Lower lobe of right lung (tissue), 2 donors: ENCODE data around the gene KRTAP25-1. TPM values are rescaled to one million over a fixed set of nuclear protein-coding genes. Genes with fewer than 3 reads are reported as not detected.

Experiments
- ATAC-seq, 2 donors: fragments of 200-7000 bp; cut with Tn5 transposase; one replicate each; pipeline ENCODE4 v1.9.1; 2020 to 2022; ENCODE audit warnings: mild to moderate bottlenecking in 2 of 2, moderate library complexity in 2 of 2
- DNase-seq: peaks from one replicate; pipeline ENCODE4 v3.0.0-alpha.2; 2020
- H3K27ac ChIP-seq: fragments of 200-600 bp; one replicate; pipeline ENCODE4 v1.8.0; 2022
- H3K27me3 ChIP-seq: fragments of 200-600 bp; one replicate; pipeline ENCODE4 v1.8.0; 2022; ENCODE audit warnings: low read depth
- H3K36me3 ChIP-seq: fragments of 200-600 bp; one replicate; pipeline ENCODE4 v1.8.0; 2022; ENCODE audit warnings: mild to moderate bottlenecking
- H3K4me1 ChIP-seq: fragments of 200-600 bp; one replicate; pipeline ENCODE4 v1.8.0; 2022
- H3K4me3 ChIP-seq: fragments of 200-600 bp; one replicate; pipeline ENCODE4 v1.8.0; 2022; ENCODE audit warnings: mild to moderate bottlenecking
- H3K9me3 ChIP-seq: fragments of 200-600 bp; one replicate; pipeline ENCODE4 v1.8.0; 2022
- intact Hi-C: fragments of 100-400 bp; cut with DNase I; formaldehyde crosslinking; loops from one replicate; pipeline ENCODE4 v1.11.0; 2022
- total RNA-seq: library from RNA; stranded (reverse); fragmentation: NEBNext Ultra II Directional; extraction: Animal tissue kit (Norgen Biotek cat#: 25700); gene quantifications from one replicate; pipeline ENCODE4 v1.2.1, GENCODE V29; 2021
- TF ChIP-seq, protein P1 (sequence below): fragments of 200-600 bp; IDR thresholded peaks from one replicate; pipeline ENCODE4 v1.8.0; 2022; ENCODE audit warnings: antibody characterized with exemption, mild to moderate bottlenecking
- donor health status: DM: no; HTN: yes; CAD: no; lungs with severe emphysema.

KRTAP25-1 gene
- total RNA-seq, 1 donor from 2014 or later: not detected

DNA sequence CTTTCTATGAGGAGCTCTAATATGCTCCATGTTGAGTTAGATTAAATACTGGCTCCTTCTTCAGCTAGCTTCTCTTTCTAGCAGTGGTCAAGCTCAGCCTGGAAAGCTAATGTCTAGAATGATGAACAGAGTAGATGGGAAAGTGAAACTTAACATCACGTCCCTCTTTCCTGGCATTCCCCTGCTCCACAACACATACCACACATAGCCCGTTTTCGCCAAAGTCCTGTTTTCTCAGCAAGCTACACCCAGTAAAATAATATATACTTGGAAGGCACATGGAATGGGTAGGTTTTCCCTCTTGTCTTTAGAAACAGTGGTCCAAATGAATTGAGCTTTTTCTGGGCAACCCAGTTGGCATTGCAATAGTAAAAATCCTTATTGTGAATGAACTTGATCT, 44.4 kb upstream of the KRTAP25-1 start:
- Histone ChIP-seq H3K27me3 (no peaks in the 10 kb centered on the region), H3K4me3 (no peak overlapping the region), H3K27ac (no peak overlapping the region), H3K36me3 (no peaks in the 10 kb centered on the region), H3K4me1 (no peaks in the 10 kb centered on the region), H3K9me3 (no peaks in the 10 kb centered on the region)
- TF ChIP-seq, protein P1, sequence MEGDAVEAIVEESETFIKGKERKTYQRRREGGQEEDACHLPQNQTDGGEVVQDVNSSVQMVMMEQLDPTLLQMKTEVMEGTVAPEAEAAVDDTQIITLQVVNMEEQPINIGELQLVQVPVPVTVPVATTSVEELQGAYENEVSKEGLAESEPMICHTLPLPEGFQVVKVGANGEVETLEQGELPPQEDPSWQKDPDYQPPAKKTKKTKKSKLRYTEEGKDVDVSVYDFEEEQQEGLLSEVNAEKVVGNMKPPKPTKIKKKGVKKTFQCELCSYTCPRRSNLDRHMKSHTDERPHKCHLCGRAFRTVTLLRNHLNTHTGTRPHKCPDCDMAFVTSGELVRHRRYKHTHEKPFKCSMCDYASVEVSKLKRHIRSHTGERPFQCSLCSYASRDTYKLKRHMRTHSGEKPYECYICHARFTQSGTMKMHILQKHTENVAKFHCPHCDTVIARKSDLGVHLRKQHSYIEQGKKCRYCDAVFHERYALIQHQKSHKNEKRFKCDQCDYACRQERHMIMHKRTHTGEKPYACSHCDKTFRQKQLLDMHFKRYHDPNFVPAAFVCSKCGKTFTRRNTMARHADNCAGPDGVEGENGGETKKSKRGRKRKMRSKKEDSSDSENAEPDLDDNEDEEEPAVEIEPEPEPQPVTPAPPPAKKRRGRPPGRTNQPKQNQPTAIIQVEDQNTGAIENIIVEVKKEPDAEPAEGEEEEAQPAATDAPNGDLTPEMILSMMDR: no peak
- no peak for DNase-seq
- intact Hi-C loops: no loop called here
- no peak for ATAC-seq

- intact Hi-C loops: no loop called here
- Histone ChIP-seq H3K27me3 (no peaks in the 10 kb centered on the region), H3K36me3 (no peaks in the 10 kb centered on the region), H3K27ac (no peak overlapping the region), H3K4me1 (no peaks in the 10 kb centered on the region), H3K4me3 (no peak overlapping the region), H3K9me3 (no peaks in the 10 kb centered on the region)
- ATAC-seq: no peak
- no peak for DNase-seq
- TF ChIP-seq, protein P1: no peak
These were observed 43.4 kb upstream of the KRTAP25-1 start for GRCh38 chr21:30332681-30333080.

- intact Hi-C loops: no loop called here
- TF ChIP-seq, protein P1: no peak
- Histone ChIP-seq H3K27me3 (no peaks in the 10 kb centered on the region), H3K4me1 (no peaks in the 10 kb centered on the region), H3K36me3 (no peaks in the 10 kb centered on the region), H3K4me3 (no peak overlapping the region), H3K27ac (no peak overlapping the region), H3K9me3 (no peaks in the 10 kb centered on the region)
- ATAC-seq: no peak
- DNase-seq: no peak
These were observed 40.0 kb upstream of the KRTAP25-1 start for GRCh38 chr21:30329203-30329875.

- H3K9me3 ChIP-seq: no peaks in the 10 kb centered on the region
- no peak overlapping the region for H3K4me3 ChIP-seq
- H3K27ac ChIP-seq: no peak overlapping the region
- H3K27me3 ChIP-seq: no peaks in the 10 kb centered on the region
- DNase-seq (no peak), ATAC-seq (no peak)
- H3K4me1 ChIP-seq: no peaks in the 10 kb centered on the region
- intact Hi-C loops: no loop called here
- TF ChIP-seq, protein P1: no peak
- no peaks in the 10 kb centered on the region for H3K36me3 ChIP-seq
These were observed 37.1 kb upstream of the KRTAP25-1 start for GRCh38 chr21:30326390-30326789.

DNA sequence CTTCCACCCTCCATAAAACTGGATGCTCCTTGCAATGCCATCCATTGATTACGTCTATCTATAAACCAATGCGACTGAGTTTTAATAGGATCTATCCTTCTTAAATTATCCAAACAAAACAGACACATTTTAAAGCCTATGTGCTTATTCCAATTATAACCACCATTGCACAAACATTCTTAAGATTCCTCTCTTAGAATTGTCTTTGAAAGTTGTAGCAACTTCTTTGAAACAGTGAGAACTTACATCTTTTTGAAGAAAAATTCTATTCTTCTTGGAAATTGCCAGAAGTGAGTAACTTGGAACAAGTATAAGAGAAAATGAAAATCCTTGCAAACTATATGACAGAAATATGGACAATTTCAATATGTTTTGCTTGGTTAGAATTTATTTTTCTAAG, 30.9 kb upstream of the KRTAP25-1 start, which contains the start of gene KRTAP26-1:
Gene KRTAP26-1, minus strand, starts transcription at position 101 of the 400 bp plus-strand sequence. CDS start 280 bp downstream, outside the sequence.
- Histone ChIP-seq H3K27ac (no peak within 1 kb of the TSS), H3K9me3 (no peaks in the 10 kb centered on the region), H3K4me1 (no peaks in the 10 kb centered on the region), H3K4me3 (no peak within 1 kb of the TSS), H3K36me3 (no peaks in the 10 kb centered on the region), H3K27me3 (no peaks in the 10 kb centered on the region)
- TF ChIP-seq, protein P1: no peak
- DNase-seq (no peak), ATAC-seq (no peak)
- intact Hi-C loops: no loop called here
